ENCODE measurements around the gene TBC1D9.

DNA sequence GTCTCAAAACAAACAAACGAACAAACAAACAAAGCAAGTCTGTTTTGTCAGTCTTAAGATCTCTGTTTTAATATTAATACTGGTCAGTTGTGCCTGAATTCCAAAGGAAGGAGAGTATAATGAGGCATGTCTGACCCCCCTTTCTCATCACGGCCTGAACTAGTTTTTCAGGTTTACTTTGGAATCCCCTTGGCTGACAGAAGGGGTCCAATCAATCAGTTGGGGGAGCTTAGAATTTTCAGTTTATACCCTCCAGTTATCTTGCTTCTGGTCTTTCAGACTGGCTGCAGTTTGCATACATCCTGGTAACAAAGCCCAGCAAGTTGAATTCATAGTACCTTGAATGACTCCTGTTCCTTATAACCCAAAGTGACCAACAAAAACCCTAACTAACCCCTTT lies 41.1 kb downstream of the TBC1D9 start:
- TF ChIP-seq, protein P1, sequence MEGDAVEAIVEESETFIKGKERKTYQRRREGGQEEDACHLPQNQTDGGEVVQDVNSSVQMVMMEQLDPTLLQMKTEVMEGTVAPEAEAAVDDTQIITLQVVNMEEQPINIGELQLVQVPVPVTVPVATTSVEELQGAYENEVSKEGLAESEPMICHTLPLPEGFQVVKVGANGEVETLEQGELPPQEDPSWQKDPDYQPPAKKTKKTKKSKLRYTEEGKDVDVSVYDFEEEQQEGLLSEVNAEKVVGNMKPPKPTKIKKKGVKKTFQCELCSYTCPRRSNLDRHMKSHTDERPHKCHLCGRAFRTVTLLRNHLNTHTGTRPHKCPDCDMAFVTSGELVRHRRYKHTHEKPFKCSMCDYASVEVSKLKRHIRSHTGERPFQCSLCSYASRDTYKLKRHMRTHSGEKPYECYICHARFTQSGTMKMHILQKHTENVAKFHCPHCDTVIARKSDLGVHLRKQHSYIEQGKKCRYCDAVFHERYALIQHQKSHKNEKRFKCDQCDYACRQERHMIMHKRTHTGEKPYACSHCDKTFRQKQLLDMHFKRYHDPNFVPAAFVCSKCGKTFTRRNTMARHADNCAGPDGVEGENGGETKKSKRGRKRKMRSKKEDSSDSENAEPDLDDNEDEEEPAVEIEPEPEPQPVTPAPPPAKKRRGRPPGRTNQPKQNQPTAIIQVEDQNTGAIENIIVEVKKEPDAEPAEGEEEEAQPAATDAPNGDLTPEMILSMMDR (IDR thresholded peaks at IDR 0.05; ENCODE audit: low read depth, low read length), result no peak
- TF ChIP-seq EZH2phosphoT487 (IDR thresholded peaks at IDR 0.05; ENCODE audit: low read depth), result no peak

Measured in OCI-LY3 (cell line).